Measurements from ENCODE around the gene SMIM10L2A.
"Not testable (repeated sequence)": the region's sequence is repeated elsewhere in the genome, so short reads cannot be mapped to it uniquely, and the experiment has no call there.

SMIM10L2A gene

DNA sequence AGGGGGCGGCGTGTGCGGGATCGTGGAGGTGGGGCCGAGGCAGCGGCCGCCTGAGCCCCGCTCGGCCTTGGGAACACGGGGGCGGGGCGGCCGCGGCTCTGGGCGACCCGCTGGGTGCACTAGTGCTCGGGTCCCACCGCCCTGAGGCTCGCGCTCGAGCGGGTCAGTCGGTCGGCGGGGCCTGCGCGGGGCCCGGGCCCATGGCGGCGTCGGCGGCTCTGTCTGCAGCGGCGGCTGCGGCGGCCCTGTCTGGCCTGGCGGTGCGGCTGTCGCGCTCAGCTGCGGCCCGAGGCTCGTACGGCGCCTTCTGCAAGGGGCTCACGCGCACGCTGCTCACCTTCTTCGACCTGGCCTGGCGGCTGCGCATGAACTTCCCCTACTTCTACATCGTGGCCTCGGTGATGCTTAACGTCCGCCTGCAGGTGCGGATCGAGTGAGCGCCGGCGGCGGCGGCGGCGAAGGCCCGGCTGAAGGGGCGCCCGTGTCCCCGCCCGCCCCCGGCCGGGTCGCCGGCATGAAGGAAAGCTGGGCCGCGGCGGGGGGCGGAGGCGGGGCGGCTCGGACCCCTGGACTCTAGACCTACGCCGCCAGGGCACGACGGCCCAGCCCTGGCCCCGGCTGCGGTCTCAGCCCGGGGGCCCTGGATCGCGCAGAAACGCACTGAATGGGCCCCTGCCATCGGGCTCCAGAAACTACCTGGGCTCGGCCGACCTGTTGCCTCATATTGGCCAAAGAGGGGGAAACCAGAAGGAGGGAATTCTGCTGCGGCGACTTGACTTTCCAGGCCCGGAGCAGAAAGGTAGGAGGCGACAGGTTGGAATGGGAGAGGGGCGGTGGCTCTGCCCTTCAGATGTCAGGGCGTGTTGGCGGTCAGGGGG is at the start of gene SMIM10L2A:
Gene SMIM10L2A, plus strand, starts transcription at position 13 of the 878 bp plus-strand sequence. Its CDS starts 188 bp downstream, at position 201.
- no peak for DNase-seq

DNA sequence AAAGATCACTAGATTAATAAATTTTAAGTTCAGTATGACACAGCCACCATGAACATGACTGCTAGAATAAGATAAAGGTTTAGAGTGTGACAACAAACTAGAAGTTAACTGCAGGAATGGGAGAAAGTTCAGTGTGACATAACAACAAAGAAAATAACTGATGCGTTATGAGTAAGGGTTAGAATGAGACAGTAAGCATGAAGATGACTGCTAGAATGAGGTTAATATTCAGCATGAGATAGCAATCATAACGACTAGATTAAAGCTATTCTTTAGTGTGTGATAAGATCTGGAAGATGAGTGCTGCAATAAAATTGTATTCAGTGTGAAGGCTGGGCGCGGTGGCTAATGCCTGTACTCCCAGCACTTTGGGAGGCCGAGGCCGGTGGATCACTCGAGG is 48.4 kb upstream of the SMIM10L2A start:
- DNase-seq = no peak

DNA sequence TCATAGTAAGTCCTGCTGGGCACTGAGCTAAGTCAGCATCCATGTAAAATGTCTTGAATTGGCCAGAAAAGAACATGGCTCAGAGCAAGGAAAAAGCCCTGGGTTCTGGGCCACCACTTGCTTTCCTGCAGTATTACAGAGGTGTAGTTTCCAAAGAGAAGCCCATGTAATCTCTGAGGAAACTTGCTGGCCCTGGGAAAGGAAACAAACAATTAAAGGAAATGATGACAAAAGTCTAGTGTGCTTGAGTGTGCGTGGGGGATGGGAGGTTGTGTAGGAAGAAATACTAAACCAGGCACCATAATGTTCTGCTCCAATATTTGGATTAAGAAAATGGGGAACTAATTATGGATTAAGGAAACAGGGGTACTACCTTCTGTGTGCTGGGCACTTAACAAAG is 39.5 kb upstream of the SMIM10L2A start:
- DNase-seq = no peak

DNA sequence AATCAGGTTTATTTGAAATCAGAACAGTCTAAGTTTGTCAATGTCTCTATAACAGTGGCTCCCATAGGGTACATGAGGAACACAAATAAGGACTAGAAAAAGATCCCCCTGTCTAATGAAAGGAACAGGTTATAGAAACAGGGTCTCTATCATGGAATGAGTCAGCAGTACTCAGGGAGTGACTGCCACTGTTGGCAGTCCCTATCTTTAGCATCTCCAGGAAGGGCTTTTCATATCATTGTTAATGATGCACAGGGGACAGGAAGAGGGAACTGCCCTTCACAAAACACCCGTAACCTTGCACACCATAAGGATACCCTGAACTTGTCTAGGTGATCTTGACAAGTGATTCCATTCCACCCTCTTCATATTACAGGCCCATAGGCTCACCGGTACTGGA is 38.5 kb upstream of the SMIM10L2A start:
- DNase-seq = no peak

DNA sequence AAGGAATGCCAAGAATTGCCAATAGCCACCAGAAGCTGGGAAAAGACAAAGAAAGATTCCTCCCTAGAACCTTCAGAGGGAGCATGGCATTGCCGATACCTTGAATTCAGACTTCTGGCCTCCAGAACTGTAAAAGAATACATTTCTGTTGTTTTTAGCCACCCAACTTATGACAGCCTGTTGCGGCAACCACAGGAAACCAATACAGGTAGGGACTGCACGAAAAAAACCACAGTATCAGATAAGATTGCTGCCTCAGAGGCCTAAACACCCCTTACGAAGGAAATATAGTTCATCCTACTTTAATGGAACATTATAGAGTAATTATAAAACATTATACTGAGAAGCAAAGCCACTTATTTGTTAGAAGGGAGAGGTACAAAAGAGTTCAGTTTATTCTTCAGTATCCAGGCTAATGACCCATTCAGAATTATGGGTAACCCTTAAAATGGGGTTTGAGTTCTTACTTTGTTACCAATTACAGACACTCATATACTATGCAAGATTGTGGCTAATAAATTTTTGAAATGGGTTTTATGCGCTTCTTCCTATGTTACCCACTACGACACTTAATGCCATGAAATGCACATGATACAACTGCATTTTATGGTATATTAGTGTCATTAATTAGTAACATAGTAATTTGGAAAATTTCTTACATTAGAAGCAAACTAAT is 37.4 kb upstream of the SMIM10L2A start:
- DNase-seq = no peak

DNA sequence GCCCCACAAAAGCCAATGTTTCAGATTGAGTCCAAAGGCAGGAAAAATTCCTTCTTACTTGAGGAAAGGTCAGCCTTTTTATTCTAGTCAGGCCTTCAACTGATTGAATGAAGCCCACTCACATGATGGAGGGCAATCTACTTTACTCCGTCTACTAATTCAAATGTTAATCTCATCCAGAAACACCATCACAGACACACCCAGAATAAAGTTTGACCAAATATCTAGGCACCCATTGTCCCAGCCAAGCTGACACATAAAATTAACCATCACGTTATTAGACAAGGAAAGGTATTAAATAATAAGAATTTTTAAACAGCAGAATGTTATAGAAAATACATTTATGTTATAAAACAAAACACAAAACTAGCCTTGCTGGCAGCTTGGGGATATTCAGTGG is 32.9 kb upstream of the SMIM10L2A start:
- no peak for DNase-seq

DNA sequence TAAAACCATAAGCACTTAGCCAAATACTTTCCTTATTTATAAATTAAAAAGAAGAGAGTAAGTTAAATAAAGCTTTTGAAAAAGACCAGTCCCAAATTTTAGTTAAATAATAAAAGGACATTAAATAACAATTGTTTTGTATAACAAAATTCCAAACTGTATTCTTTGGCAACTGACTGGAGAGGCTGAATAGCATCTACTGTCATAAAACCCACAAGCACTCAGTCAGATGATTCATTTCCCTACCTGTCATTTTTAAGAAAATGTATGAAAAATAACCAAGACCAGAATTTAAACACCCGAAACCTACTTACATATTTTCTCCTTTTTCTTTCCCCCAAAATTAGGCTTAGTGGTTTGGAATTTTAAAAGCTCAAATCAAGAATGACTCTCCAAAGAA is 32.5 kb upstream of the SMIM10L2A start:
- DNase-seq = no peak

DNA sequence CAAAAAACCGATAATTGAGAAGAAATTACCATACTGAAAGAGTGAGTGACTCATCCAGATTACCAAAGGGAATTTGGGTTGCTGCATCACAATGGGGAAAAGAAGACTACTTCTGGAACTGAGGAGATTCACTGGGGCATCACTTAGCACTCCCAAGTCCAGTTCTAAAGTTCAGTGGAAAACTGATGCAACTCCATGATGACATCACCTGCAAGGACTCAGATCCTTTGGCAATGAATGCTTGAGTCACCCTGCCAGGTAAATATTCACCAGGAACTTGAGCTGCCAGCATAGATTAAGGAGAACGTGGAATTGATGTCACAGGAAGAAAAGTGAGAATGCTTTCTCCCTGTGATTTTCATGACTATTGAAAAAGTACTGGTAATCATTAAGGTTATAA is 32.0 kb upstream of the SMIM10L2A start:
- DNase-seq = no peak

DNA sequence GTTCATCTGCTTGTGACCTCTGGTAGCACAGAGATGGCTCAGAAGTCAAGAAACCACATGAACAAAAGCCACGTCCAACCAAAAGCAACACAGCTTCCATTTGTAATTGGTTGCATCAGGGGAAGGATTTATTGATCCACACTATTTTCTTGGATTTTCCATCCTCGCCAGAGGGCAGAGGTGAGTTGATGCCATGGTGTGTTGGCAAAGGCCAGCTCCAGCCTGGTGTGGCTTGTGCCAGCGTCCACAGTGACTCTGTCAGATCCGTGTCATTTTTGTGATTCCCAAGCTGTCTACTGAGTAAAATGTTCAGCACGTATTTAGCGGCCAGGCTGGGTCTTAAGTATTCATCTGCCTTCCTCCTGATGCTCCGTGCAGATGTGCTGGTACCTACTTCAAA is 30.0 kb upstream of the SMIM10L2A start:
- no peak for DNase-seq

DNA sequence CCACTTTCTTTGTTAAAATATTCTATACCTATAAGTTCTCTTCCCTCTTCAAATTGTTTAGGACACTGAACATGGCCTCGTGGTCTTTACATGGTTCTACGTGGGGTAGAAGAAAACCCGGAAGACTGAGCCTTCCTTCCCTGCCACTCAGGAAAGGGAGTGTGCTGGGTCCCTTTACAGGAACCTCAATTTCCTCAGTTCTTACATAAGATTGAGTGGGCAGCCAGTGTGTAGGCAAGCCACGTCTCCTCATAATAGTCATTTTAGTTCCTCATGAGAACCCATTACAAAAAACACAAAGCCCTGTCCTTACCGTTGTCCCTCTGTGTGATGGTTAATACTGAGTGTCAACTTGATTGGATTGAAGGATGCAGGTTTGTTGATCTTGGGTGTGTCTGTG is 28.7 kb upstream of the SMIM10L2A start:
- no peak for DNase-seq

DNA sequence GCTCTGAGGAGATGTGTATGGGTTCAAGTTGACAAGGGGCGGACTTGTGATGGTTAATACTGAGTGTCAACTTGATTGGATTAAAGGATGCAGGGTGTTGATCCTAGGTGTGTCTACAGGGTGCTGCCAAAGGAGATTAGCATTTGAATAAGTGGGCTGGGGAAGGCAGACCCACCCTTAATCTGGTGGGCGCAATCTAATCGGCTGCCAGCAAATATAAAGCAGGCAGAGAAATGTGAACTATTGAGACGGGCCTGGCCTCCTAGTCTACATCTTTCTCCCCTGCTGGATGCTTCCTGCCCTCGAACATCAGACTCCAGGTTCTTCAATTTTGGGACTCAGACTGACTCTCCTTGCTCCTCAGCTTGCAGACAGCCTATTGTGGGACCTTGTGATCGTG is 26.7 kb upstream of the SMIM10L2A start:
- DNase-seq = no peak

DNA sequence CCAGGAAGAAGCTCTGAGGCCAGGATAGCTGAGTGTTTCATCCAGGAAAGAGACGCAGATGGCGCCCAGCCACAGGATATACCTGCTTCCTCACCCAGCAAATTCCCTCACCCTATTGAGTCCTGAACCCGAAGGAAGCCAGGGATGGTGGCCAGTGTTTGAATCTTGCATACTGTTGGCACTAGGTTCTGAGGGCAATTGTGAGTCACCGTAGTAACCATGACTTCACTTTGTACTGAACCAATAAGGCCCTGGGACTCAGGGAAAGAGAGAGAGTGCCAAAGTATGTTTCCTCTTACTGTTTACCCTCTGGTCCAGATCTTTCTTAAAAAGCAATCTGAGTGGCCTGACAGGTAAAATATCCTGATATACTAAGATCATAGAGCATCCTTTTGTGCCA is 25.6 kb upstream of the SMIM10L2A start:
- no peak for DNase-seq

DNA sequence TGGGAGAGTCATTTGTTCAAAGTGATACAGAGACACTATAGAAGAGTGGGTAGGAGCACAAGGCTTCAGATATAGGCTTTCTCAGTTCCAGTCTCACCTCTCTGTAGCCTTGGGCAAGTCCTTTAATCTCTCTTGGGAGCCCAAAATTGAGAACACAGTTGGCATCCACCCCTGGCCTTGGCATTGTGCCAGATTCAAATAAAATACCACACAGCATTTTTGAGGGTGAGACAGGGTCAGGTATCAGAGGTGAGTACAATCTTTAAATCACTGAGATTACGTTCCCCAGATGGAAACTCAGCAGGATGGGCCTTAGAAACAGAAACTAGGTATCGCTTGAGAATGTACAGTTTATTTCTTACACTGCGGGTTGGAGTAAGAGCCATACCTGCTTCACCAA is 25.2 kb upstream of the SMIM10L2A start:
- DNase-seq = no peak

DNA sequence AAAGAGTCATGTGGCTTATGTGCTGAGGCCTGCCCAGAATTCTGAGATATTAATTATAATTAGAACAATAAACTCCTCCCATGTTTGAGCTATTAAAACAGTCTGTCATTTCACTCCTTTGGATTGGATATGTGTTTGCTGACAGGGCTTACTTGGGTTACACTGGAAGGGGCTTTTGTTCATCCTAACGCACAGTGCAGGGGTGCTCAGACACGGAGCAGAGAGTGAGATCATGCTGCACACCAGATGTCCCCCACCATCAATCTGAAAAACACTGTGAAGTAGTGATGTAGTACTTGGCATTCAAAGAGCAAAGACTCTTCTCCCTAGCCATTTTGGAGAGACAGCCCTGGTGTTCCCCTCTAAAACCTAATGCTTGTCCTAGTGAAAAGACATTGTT is 24.1 kb upstream of the SMIM10L2A start:
- no peak for DNase-seq

DNA sequence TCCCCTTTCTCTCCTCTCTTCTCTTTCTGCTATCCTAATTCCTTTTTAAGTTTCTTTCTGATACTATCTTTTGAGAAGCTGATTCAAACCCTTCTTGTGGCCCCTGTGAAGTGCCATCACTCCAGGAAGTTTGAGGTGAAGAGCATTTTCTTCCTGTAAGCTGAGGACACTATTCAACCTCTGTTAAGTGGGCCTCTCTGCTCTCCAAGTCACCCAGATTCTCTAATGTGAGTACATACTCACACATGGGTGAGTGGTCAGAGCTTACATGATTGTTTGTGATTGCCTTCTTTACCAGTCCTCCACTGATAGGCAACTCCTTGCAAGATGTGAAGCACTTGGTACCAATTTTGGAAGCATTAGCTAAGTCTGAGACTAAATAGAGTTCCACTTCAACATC is 18.4 kb upstream of the SMIM10L2A start:
- no peak for DNase-seq

DNA sequence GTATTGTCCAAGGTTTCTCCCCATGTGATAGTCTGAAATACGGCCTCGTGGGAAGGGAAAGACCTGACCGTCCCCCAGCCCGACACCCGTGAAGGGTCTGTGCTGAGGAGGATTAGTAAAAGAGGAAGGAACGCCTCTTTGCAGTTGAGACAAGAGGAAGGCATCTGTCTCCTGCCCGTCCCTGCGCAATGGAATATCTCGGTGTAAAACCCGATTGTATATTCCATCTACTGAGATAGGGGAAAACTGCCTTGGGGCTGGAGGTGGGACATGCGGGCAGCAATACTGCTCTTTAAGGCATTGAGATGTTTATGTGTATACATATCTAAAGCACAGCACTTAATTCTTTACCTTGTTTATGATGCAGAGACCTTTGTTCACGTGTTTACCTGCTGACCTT is 15.3 kb upstream of the SMIM10L2A start:
- not testable (repeated sequence) for DNase-seq

DNA sequence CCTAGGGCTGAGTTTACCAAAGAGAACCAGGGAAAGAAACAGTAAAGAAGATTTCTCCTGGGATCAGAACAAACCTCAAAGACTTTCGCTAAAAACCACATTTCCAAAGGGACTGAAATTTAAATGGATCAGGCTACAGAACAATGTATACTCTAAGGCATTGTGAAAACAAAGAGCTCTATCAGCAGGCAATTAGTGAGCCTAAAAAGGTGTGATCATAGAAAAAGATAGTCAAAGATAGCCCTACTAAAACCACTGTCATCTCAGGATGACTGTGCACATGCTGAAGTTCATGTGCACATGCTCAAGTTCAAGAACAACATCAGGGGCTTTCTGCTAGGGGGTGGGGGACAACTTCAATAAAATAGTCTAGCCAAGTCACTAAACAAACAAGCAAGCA is 12.9 kb upstream of the SMIM10L2A start:
- DNase-seq = no peak

DNA sequence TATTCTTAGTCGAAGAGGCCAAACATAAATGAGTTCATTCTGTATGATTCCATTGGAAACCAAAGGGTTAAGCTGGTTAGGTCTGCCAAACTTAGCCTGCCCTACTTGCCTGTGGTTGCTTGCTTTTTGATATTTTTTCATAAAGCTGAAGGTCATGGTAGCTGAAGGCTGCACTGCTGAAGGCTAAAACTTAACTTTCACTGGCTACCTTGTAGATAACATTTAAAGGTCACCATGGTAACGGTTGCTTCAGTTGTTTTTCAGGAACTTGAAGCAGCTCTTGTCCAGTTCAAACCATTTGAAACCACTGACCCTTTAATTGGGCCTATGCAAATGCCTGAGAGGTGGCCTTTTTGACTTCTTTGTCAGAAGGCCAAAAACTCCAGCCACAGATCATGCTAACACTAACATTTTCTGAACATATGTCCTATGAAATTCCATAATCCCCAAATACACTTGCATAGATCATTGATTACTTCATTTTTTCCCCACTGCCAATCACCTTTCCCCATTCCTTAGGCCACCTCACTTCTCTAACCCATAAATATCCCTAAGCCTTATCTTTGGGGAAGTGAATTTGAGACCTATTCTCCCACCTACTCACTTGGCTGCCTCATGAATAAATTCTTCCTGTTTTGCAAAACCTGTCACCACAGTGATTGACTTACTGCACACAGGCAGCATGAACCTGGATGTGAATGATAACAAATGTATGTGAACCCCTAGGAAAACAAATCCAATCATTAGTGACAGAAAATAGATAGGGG is 10.7 kb upstream of the SMIM10L2A start:
- no peak for DNase-seq

DNA sequence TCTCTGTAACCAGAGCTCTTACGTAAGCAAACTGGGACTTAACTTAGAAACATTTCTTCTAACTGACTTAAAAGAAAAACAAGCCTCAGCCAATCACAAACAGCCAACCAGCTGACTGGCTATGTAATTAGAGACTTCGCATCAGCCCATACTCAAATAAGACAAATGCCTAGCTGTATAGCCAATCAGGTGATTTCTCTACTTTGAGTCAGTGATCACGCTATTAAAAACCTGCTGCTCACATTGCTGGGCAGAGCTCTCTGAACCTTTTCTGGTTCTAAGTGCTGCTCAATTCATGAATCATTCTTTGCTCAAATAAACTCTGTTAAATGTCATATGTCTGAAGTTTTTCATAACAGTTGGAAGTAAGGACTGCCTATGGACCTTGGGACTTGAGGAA is 9.9 kb upstream of the SMIM10L2A start:
- DNase-seq = no peak

DNA sequence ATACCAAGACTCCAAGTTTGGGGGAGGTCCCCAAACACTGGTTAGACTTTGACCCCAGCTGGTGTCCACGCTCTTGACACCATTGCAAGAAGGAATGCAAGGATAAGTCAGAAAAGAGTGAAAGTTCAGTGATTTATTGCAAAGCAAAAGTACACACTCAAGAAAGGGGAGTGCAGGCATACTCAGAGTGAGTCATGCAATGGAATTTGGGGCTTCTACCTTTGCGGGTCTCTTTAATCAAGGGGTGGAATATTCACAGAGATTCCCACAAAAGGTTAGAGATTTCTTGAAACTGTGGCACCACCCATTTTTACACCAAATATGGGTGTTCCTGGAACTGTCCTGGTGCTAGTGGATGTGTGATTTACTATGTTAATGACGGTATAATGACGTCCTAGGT is 5.2 kb upstream of the SMIM10L2A start:
- no peak for DNase-seq

DNA sequence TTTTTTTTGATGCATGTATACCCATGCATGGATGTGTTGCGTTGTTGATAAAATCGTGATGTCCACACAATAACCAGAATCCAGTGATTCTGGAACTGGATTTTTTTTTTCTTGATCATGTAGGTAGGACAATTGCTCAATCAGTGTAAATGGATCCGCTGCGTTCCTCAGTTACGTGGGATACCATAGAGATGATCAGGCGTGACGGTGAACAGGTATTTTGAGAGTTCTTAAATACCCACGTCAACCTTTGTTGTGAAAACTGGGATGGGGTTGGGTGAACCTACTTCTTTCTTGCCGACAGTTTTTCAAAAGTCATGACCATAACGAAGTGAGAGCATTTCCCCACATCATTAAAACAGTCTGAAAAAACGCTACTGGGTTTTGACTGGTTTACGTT is 913 bp upstream of the SMIM10L2A start:
- DNase-seq = no peak

DNA sequence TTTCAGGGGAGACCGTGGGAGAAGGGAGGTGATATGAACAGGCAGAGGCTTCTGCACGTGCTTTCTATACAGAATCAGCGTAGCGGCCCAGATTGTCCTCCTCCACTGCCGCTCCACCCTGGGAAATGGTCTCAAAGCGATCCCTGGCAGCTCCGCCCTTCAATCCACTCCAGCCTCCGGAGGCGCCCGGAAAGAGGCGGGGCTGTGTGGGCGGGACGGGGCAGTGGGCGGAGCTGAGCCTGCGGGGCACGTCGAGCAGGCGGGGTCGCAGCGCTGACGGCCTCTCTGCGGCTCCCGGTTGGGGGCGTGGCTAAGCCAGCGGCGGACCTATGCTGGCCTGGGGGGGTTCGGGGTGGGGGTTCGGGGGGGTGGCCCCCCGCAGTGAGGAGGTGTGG is 210 bp upstream of the SMIM10L2A start:
- DNase-seq = peak; percentile 73 to 89

DNA sequence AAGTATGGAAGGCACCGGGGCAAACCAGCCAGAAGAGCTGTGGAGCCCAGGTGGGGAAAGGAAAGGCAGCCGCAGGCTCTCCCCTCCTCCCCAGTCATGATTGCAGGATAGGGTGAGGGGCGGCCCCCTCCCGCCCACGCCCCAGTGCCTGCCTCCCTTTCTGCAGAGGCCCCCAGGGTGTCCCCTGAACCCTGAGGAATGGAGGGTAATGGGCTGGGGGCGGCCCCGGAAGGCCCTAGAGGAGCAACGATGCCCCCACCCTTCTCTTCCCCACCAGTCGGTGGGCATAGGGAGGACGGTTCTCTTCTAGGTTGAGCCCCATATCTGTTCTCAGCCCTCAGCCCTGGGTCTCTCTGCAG is 1.0 kb downstream of the SMIM10L2A start:
- DNase-seq = not testable (repeated sequence)

Data from hippocampal formation (tissue), 2 donors.